Neural progenitor cell (in vitro differentiated cells): ENCODE data around the gene STK4. TPM values are rescaled to one million over a fixed set of nuclear protein-coding genes. Genes with fewer than 3 reads are reported as not detected.

ENCODE experiments used
- DNase-seq: peaks from one replicate; pipeline ENCODE4 v3.0.0-alpha.2; 2016; ENCODE audit warnings: low spot score
- H2AFZ ChIP-seq: fragments of 200-600 bp; sonication (generic); replicated peaks from 2 replicates; pipeline ENCODE4 v1.6.1; 2016; ENCODE audit warnings: antibody characterized with exemption
- H3F3A ChIP-seq: fragments of 200-600 bp; sonication (generic); 2 replicates; pipeline ENCODE4 v1.6.1; 2016; ENCODE audit warnings: antibody characterized with exemption, low read depth
- H3K27ac ChIP-seq: fragments of 200-600 bp; sonication (generic); 2 replicates; pipeline ENCODE4 v1.5.1; 2016; ENCODE audit warnings: mild to moderate bottlenecking
- H3K27me3 ChIP-seq: fragments of 200-600 bp; sonication (generic); 2 replicates; pipeline ENCODE4 v1.6.1; 2016; ENCODE audit warnings: mild to moderate bottlenecking, moderate library complexity
- H3K36me3 ChIP-seq: fragments of 200-600 bp; sonication (generic); 2 replicates; pipeline ENCODE4 v1.5.1; 2016
- H3K4me1 ChIP-seq: fragments of 200-600 bp; sonication (generic); 2 replicates; pipeline ENCODE4 v1.6.1; 2016; ENCODE audit warnings: mixed run types
- H3K4me2 ChIP-seq: fragments of 200-600 bp; sonication (generic); 2 replicates; pipeline ENCODE4 v1.6.1; 2016
- H3K4me3 ChIP-seq: fragments of 200-600 bp; sonication (generic); 2 replicates; pipeline ENCODE4 v1.5.1; 2016
- H3K79me2 ChIP-seq: fragments of 200-600 bp; sonication (generic); 2 replicates; pipeline ENCODE4 v1.6.1; 2016; ENCODE audit warnings: low read depth
- H3K9ac ChIP-seq: fragments of 200-600 bp; sonication (generic); 2 replicates; pipeline ENCODE4 v1.6.1; 2016
- H3K9me3 ChIP-seq: fragments of 200-600 bp; sonication (generic); 2 replicates; pipeline ENCODE4 v1.5.1; 2016; ENCODE audit warnings: low read depth
- H4K20me1 ChIP-seq: fragments of 200-600 bp; sonication (generic); 2 replicates; pipeline ENCODE4 v1.6.1; 2016; ENCODE audit warnings: low read depth
- H3K27ac Mint-ChIP-seq: 3 replicates; pipeline ENCODE4 v1.8.0; 2021; ENCODE audit warnings: mixed read lengths
- H3K27me3 Mint-ChIP-seq: 2 replicates; pipeline ENCODE4 v1.8.0; 2022; ENCODE audit warnings: low read depth, mild to moderate bottlenecking, inconsistent platforms, moderate library complexity, mixed read lengths; ENCODE audit not compliant: insufficient read depth
- H3K36me3 Mint-ChIP-seq: 3 replicates; pipeline ENCODE4 v1.8.0; 2021; ENCODE audit warnings: mixed read lengths
- H3K4me1 Mint-ChIP-seq: 3 replicates; pipeline ENCODE4 v1.8.0; 2021; ENCODE audit warnings: mixed read lengths
- H3K4me3 Mint-ChIP-seq: 3 replicates; pipeline ENCODE4 v1.8.0; 2021; ENCODE audit warnings: mild to moderate bottlenecking, moderate library complexity, mixed read lengths
- H3K9me3 Mint-ChIP-seq: 3 replicates; pipeline ENCODE4 v1.8.0; 2020; ENCODE audit warnings: mixed read lengths
- EZH2 ChIP-seq: fragments of 200-600 bp; sonication (generic); IDR thresholded peaks from 2 replicates; pipeline ENCODE4 v1.6.1; 2017; ENCODE audit warnings: antibody characterized with exemption, mild to moderate bottlenecking, moderate library complexity
- EZH2phosphoT487 ChIP-seq: fragments of 200-600 bp; sonication (generic); IDR thresholded peaks from 2 replicates; pipeline ENCODE4 v1.6.1; 2017; ENCODE audit warnings: antibody characterized with exemption
- total RNA-seq: library from RNA; depleted of rRNA; stranded (reverse); fragments of >200 nt; gene quantifications from 2 replicates; pipeline ENCODE4 v1.2.3, GENCODE V29; 2015; ENCODE audit warnings: low replicate concordance
- TF ChIP-seq, protein P1 (sequence below): fragments of 200-600 bp; sonication (generic); IDR thresholded peaks from 2 replicates; pipeline ENCODE4 v1.5.1; 2017; ENCODE audit warnings: antibody characterized with exemption, mild to moderate bottlenecking

STK4 gene
- total RNA-seq, 1 donor from 2014 or later = 46.1 TPM

- peaks cover 17% of the 10 kb centered on the region for H3K36me3 Mint-ChIP-seq
- Histone ChIP-seq H3K27me3 (no peaks in the 10 kb centered on the region), H2AFZ (no peak overlapping the region), H3K79me2 (no peaks in the 10 kb centered on the region), H3K4me3 (no peak overlapping the region), H3K36me3 (no peaks in the 10 kb centered on the region), H4K20me1 (no peaks in the 10 kb centered on the region), H3K4me2 (no peak overlapping the region), H3K9me3 (no peaks in the 10 kb centered on the region), H3K4me1 (no peaks in the 10 kb centered on the region), H3F3A (no peaks in the 10 kb centered on the region), H3K27ac (no peak overlapping the region), H3K9ac (no peak overlapping the region)
- no peaks in the 10 kb centered on the region for H3K4me1 Mint-ChIP-seq
- no peak for DNase-seq
- H3K9me3 Mint-ChIP-seq = peaks cover 7% of the 10 kb centered on the region
- H3K4me3 Mint-ChIP-seq = no peak overlapping the region
- TF ChIP-seq EZH2 (no peak), EZH2phosphoT487 (no peak)
- TF ChIP-seq, protein P1, sequence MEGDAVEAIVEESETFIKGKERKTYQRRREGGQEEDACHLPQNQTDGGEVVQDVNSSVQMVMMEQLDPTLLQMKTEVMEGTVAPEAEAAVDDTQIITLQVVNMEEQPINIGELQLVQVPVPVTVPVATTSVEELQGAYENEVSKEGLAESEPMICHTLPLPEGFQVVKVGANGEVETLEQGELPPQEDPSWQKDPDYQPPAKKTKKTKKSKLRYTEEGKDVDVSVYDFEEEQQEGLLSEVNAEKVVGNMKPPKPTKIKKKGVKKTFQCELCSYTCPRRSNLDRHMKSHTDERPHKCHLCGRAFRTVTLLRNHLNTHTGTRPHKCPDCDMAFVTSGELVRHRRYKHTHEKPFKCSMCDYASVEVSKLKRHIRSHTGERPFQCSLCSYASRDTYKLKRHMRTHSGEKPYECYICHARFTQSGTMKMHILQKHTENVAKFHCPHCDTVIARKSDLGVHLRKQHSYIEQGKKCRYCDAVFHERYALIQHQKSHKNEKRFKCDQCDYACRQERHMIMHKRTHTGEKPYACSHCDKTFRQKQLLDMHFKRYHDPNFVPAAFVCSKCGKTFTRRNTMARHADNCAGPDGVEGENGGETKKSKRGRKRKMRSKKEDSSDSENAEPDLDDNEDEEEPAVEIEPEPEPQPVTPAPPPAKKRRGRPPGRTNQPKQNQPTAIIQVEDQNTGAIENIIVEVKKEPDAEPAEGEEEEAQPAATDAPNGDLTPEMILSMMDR = no peak
- no peak overlapping the region for H3K27ac Mint-ChIP-seq
- no peaks in the 10 kb centered on the region for H3K27me3 Mint-ChIP-seq
Measured at GRCh38 chr20:45066372-45066771, 100.1 kb downstream of the STK4 start.

- no peaks in the 10 kb centered on the region for H3K4me1 ChIP-seq
- H3K4me2 ChIP-seq = no peak overlapping the region
- no peak for DNase-seq
- no peaks in the 10 kb centered on the region for H3K36me3 ChIP-seq
- peaks cover 16% of the 10 kb centered on the region for H3K36me3 Mint-ChIP-seq
- no peak overlapping the region for H3K9ac ChIP-seq
- H3K79me2 ChIP-seq = no peaks in the 10 kb centered on the region
- H3K27ac ChIP-seq = no peak overlapping the region
- TF ChIP-seq EZH2phosphoT487 = no peak
- TF ChIP-seq, protein P1 = no peak
- TF ChIP-seq EZH2 = no peak
- no peaks in the 10 kb centered on the region for H3K27me3 ChIP-seq
- H3K4me3 ChIP-seq = no peak overlapping the region
- no peaks in the 10 kb centered on the region for H3K4me1 Mint-ChIP-seq
- H3F3A ChIP-seq = no peaks in the 10 kb centered on the region
- H3K9me3 Mint-ChIP-seq = peaks cover 7% of the 10 kb centered on the region
- H3K27ac Mint-ChIP-seq = no peak overlapping the region
- no peaks in the 10 kb centered on the region for H4K20me1 ChIP-seq
- no peak overlapping the region for H2AFZ ChIP-seq
- no peak overlapping the region for H3K4me3 Mint-ChIP-seq
- no peaks in the 10 kb centered on the region for H3K9me3 ChIP-seq
- H3K27me3 Mint-ChIP-seq = no peaks in the 10 kb centered on the region
Measured at GRCh38 chr20:45067087-45067486, 100.8 kb downstream of the STK4 start.

GRCh38 chr20:45067558-45067957 is 101.2 kb downstream of the STK4 start:
- Mint-ChIP-seq H3K27ac (no peak overlapping the region), H3K36me3 (peaks cover 13% of the 10 kb centered on the region), H3K4me3 (no peak overlapping the region), H3K4me1 (no peaks in the 10 kb centered on the region), H3K9me3 (peaks cover 7% of the 10 kb centered on the region), H3K27me3 (no peaks in the 10 kb centered on the region)
- no peak for DNase-seq
- Histone ChIP-seq H3K4me2 (no peak overlapping the region), H3K9ac (no peak overlapping the region), H3K9me3 (no peaks in the 10 kb centered on the region), H3F3A (no peaks in the 10 kb centered on the region), H2AFZ (no peak overlapping the region), H3K27me3 (no peaks in the 10 kb centered on the region), H4K20me1 (no peaks in the 10 kb centered on the region), H3K27ac (no peak overlapping the region), H3K4me1 (no peaks in the 10 kb centered on the region), H3K4me3 (no peak overlapping the region), H3K36me3 (no peaks in the 10 kb centered on the region), H3K79me2 (no peaks in the 10 kb centered on the region)
- TF ChIP-seq EZH2 (no peak), EZH2phosphoT487 (no peak)
- TF ChIP-seq, protein P1 = no peak
